ENCODE results near the gene TBXAS1.

- TF ChIP-seq CTCF (IDR thresholded peaks at IDR 0.05) = no peak
- no peak for TF ChIP-seq ZFX (IDR thresholded peaks at IDR 0.05; ENCODE audit: borderline replicate concordance)
These were observed 57.1 kb downstream of the TBXAS1 start for GRCh38 chr7:139886206-139886605.

Data from 22Rv1 (cell line).